ENCODE results near the gene GALM. TPM values are rescaled to one million over a fixed set of nuclear protein-coding genes. Genes with fewer than 3 reads are reported as not detected.
A peak's percentile ranks its signal among the peaks of the same experiment; 100 is the strongest.

GALM gene
- total and polyA plus RNA-seq, 2 of the 13 experiments (the other 11 are each of a cell fraction or from before 2014, with no cell fraction given): 65.5 to 90.0 TPM

DNA sequence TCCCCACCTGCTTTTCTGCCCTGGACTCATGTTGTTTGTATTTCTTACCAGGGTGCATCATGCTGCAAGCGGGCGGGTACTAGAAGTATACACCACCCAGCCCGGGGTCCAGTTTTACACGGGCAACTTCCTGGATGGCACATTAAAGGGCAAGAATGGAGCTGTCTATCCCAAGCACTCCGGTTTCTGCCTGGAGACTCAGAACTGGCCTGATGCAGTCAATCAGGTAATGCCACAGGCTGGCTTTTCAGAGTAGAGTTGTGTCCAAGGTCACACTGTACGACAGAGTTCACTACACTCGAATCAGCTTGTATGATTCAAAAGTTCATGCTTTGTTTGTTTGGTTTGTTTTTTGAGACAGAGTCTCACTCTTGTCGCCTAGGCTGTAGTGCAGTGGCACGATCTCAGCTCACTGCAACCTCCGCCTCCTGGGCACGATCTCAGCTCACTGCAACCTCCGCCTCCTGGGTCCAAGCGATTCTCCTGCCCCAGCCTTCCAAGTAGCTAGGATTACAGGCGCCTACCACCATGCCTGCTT, 65.8 kb downstream of the GALM start (continued):
- TF ChIP-seq, protein P1, sequence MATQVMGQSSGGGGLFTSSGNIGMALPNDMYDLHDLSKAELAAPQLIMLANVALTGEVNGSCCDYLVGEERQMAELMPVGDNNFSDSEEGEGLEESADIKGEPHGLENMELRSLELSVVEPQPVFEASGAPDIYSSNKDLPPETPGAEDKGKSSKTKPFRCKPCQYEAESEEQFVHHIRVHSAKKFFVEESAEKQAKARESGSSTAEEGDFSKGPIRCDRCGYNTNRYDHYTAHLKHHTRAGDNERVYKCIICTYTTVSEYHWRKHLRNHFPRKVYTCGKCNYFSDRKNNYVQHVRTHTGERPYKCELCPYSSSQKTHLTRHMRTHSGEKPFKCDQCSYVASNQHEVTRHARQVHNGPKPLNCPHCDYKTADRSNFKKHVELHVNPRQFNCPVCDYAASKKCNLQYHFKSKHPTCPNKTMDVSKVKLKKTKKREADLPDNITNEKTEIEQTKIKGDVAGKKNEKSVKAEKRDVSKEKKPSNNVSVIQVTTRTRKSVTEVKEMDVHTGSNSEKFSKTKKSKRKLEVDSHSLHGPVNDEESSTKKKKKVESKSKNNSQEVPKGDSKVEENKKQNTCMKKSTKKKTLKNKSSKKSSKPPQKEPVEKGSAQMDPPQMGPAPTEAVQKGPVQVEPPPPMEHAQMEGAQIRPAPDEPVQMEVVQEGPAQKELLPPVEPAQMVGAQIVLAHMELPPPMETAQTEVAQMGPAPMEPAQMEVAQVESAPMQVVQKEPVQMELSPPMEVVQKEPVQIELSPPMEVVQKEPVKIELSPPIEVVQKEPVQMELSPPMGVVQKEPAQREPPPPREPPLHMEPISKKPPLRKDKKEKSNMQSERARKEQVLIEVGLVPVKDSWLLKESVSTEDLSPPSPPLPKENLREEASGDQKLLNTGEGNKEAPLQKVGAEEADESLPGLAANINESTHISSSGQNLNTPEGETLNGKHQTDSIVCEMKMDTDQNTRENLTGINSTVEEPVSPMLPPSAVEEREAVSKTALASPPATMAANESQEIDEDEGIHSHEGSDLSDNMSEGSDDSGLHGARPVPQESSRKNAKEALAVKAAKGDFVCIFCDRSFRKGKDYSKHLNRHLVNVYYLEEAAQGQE (IDR thresholded peaks at IDR 0.05; ENCODE audit: borderline replicate concordance in 1 of 2, low read depth in 1 of 2, low read length in 2 of 2): no peak
- TF ChIP-seq, protein P2, sequence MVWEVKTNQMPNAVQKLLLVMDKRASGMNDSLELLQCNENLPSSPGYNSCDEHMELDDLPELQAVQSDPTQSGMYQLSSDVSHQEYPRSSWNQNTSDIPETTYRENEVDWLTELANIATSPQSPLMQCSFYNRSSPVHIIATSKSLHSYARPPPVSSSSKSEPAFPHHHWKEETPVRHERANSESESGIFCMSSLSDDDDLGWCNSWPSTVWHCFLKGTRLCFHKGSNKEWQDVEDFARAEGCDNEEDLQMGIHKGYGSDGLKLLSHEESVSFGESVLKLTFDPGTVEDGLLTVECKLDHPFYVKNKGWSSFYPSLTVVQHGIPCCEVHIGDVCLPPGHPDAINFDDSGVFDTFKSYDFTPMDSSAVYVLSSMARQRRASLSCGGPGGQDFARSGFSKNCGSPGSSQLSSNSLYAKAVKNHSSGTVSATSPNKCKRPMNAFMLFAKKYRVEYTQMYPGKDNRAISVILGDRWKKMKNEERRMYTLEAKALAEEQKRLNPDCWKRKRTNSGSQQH (CRISPR knock-in tag; IDR thresholded peaks at IDR 0.05; ENCODE audit: low read depth): no peak
- TF ChIP-seq, protein P3, sequence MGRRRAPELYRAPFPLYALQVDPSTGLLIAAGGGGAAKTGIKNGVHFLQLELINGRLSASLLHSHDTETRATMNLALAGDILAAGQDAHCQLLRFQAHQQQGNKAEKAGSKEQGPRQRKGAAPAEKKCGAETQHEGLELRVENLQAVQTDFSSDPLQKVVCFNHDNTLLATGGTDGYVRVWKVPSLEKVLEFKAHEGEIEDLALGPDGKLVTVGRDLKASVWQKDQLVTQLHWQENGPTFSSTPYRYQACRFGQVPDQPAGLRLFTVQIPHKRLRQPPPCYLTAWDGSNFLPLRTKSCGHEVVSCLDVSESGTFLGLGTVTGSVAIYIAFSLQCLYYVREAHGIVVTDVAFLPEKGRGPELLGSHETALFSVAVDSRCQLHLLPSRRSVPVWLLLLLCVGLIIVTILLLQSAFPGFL (CRISPR knock-in tag; IDR thresholded peaks at IDR 0.05): no peak
- TF ChIP-seq ZNF878 (CRISPR knock-in tag; IDR thresholded peaks at IDR 0.05): no peak; the same call in 1 of the 2 replicates
- TF ChIP-seq ZNF619 (CRISPR knock-in tag; IDR thresholded peaks at IDR 0.05): peak; percentile 65; the same call in 1 of the 2 replicates
- TF ChIP-seq NPAS2 (CRISPR knock-in tag; IDR thresholded peaks at IDR 0.05; ENCODE audit: borderline replicate concordance): no peak
- TF ChIP-seq, protein P4, sequence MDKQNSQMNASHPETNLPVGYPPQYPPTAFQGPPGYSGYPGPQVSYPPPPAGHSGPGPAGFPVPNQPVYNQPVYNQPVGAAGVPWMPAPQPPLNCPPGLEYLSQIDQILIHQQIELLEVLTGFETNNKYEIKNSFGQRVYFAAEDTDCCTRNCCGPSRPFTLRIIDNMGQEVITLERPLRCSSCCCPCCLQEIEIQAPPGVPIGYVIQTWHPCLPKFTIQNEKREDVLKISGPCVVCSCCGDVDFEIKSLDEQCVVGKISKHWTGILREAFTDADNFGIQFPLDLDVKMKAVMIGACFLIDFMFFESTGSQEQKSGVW (CRISPR knock-in tag; IDR thresholded peaks at IDR 0.05; ENCODE audit: borderline replicate concordance): no peak
- TF ChIP-seq FOXP1 (IDR thresholded peaks at IDR 0.05): no peak
- TF ChIP-seq FOXP1 (CRISPR knock-in tag; IDR thresholded peaks at IDR 0.05): peak; percentile 65
- no peak for TF ChIP-seq ZNF253 (CRISPR knock-in tag; IDR thresholded peaks at IDR 0.05; ENCODE audit: borderline replicate concordance)
- no peak for TF ChIP-seq CAMTA2 (CRISPR knock-in tag; IDR thresholded peaks at IDR 0.05; ENCODE audit: borderline replicate concordance)
- no peak for TF ChIP-seq ATM (IDR thresholded peaks at IDR 0.05; ENCODE audit: borderline replicate concordance)
- no peak; the same call in 1 of the 2 replicates for TF ChIP-seq DPF2 (CRISPR knock-in tag; IDR thresholded peaks at IDR 0.05; ENCODE audit: borderline replicate concordance, low read depth)
- TF ChIP-seq JUND (CRISPR knock-in tag; IDR thresholded peaks at IDR 0.05): no peak
- no peak for TF ChIP-seq TOPORS (CRISPR knock-in tag; IDR thresholded peaks at IDR 0.05)
- TF ChIP-seq TCF7L2 (IDR thresholded peaks at IDR 0.05; ENCODE audit: low read depth, low read length): no peak
- TF ChIP-seq ZNF570 (CRISPR knock-in tag; IDR thresholded peaks at IDR 0.05; ENCODE audit: borderline replicate concordance): no peak
- no peak for TF ChIP-seq MTF2 (CRISPR knock-in tag; IDR thresholded peaks at IDR 0.05; ENCODE audit: borderline replicate concordance)
- no peak for TF ChIP-seq ZNF260 (CRISPR knock-in tag; IDR thresholded peaks at IDR 0.05; ENCODE audit: borderline replicate concordance, low read depth)
- TF ChIP-seq ARNTL (CRISPR knock-in tag; IDR thresholded peaks at IDR 0.05): no peak
- no peak for TF ChIP-seq NFYB (CRISPR knock-in tag; IDR thresholded peaks at IDR 0.05)
- TF ChIP-seq BRD4 (CRISPR knock-in tag; IDR thresholded peaks at IDR 0.05): no peak
- peak; percentile 18; the same call in 1 of the 2 replicates for TF ChIP-seq ZBTB20 (CRISPR knock-in tag; IDR thresholded peaks at IDR 0.05; ENCODE audit: borderline replicate concordance, low read depth)
- no peak for TF ChIP-seq ZSCAN21 (CRISPR knock-in tag; IDR thresholded peaks at IDR 0.05; ENCODE audit: borderline replicate concordance)
- peak; percentile 91 for TF ChIP-seq SSRP1 (CRISPR knock-in tag; IDR thresholded peaks at IDR 0.05)

Data from HepG2 (cell line).